Lung (tissue), 12 donors: Measurements from ENCODE around the gene SMCHD1. TPM values are rescaled to one million over a fixed set of nuclear protein-coding genes. Genes with fewer than 3 reads are reported as not detected.

Source experiments
- ATAC-seq: fragments of 200-7000 bp; cut with Tn5 transposase; one replicate; pipeline ENCODE4 v1.9.1; 2020; ENCODE audit warnings: moderate number of reproducible peaks; ENCODE audit not compliant: insufficient read depth, low FRiP score
- DNase-seq, 3 donors: peaks; one replicate each; pipeline ENCODE4 v3.0.0-alpha.2; 2013 to 2017
- H3K27ac ChIP-seq, 2 donors: one replicate each; pipeline ENCODE4 v1.5.1; 2013; ENCODE audit warnings: mild to moderate bottlenecking in 2 of 2, moderate library complexity in 2 of 2, control low read depth in 1 of 2, inconsistent platforms in 1 of 2, low read depth in 1 of 2, low read length in 1 of 2
- H3K27me3 ChIP-seq, 3 donors: one replicate each; pipeline ENCODE4 v1.5.1; 2013; ENCODE audit warnings: low read length in 2 of 3; ENCODE audit not compliant: control insufficient read depth in 3 of 3, insufficient read depth in 3 of 3
- H3K36me3 ChIP-seq, 4 donors: one replicate each; pipeline ENCODE4 v1.5.1; 2013; ENCODE audit warnings: low read length in 4 of 4, mild to moderate bottlenecking in 1 of 4, moderate library complexity in 1 of 4; ENCODE audit not compliant: control insufficient read depth in 4 of 4, insufficient read depth in 4 of 4
- H3K4me1 ChIP-seq, 5 donors: one replicate each; pipeline ENCODE4 v1.5.1; 2013; ENCODE audit warnings: low read length in 5 of 5, mild to moderate bottlenecking in 2 of 5, moderate library complexity in 1 of 5; ENCODE audit not compliant: control insufficient read depth in 5 of 5, insufficient read depth in 5 of 5
- H3K4me3 ChIP-seq: one replicate; pipeline ENCODE4 v1.5.1; 2013; ENCODE audit warnings: mild to moderate bottlenecking, control low read depth, moderate library complexity
- H3K9ac ChIP-seq, 2 donors: one replicate each; pipeline ENCODE4 v1.5.1; 2013; ENCODE audit warnings: low read length in 2 of 2, control low read depth in 1 of 2; ENCODE audit not compliant: insufficient read depth in 1 of 2
- H3K9me3 ChIP-seq, 4 donors: one replicate each; pipeline ENCODE4 v1.5.1; 2013; ENCODE audit warnings: low read length in 3 of 4, mild to moderate bottlenecking in 1 of 4, moderate library complexity in 1 of 4; ENCODE audit not compliant: control insufficient read depth in 4 of 4, insufficient read depth in 3 of 4
- CTCF ChIP-seq: IDR thresholded peaks from 2 replicates; pipeline ENCODE4 v1.5.1; 2012; ENCODE audit warnings: mild to moderate bottlenecking; ENCODE audit errors: control extremely low read depth, extremely low read depth
- WGBS, 2 donors: extraction: QIAGEN DNeasy Blood & Tissue Kit; methylation state at CpG; one replicate each; pipeline ENCODE4 v1.1.7; 2013; 5-methylcytosine and 5-hydroxymethylcytosine counted together
- polyA plus RNA-seq, 2 donors: library from polyadenylated mRNA; stranded (reverse); fragments of 200-250 nt; gene quantifications; one replicate each; pipeline ENCODE4 v1.2.1, GENCODE V29; 2013
- total RNA-seq, 2 donors: library from RNA; depleted of rRNA in 1 of 2; stranded (reverse); fragments of >200 nt in 1 of 2; gene quantifications; one replicate each; pipeline ENCODE4 v1.2.1, GENCODE V29; 2014 to 2021
- donor health status: control.
- donor health status: control.
- donor health status: Bipolar disorder and iron deficiency.
- donor health status: healthy.
- donor health status: DM: yes; HTN: yes; CAD: no.

The SMCHD1 gene
- total and polyA plus RNA-seq, 4 donors = 7.3 to 179 (median 31.4) TPM

- 49 to 50% methylated on average over 9 of the region's 9 CpGs for WGBS, 2 donors
Observed at GRCh38 chr18:2636126-2636631, 19.3 kb upstream of the SMCHD1 start.

GRCh38 chr18:2641638-2642037 lies 13.9 kb upstream of the SMCHD1 start:
- DNase-seq = peak in 2 of 3 donors; percentile 37 to 54
- H3K4me3 ChIP-seq = no peak overlapping the region
- H3K27me3 ChIP-seq = no peaks in the 10 kb centered on the region
- peak overlapping the region in 1 of 2 donors; percentile 53 for H3K27ac ChIP-seq
- no peak for ATAC-seq
- no peaks in the 10 kb centered on the region for H3K9me3 ChIP-seq
- peaks cover 0 to 2% (median 0%) of the 10 kb centered on the region in 5 donors for H3K4me1 ChIP-seq
- H3K9ac ChIP-seq = no peak overlapping the region
- H3K36me3 ChIP-seq = no peaks in the 10 kb centered on the region
- 4 to 9% methylated on average over 2 of the region's 2 CpGs for WGBS, 2 donors
- TF ChIP-seq CTCF = no peak

More at GRCh38 chr18:2636126-2636631, 19.3 kb upstream of the SMCHD1 start:
- ATAC-seq (no peak), DNase-seq (peak in 2 of 3 donors; percentile 53 to 63)
- no peak overlapping the region for H3K9ac ChIP-seq
- H3K4me3 ChIP-seq = no peak overlapping the region
- peaks cover 0 to 6% (median 3%) of the 10 kb centered on the region in 5 donors for H3K4me1 ChIP-seq
- peak overlapping the region; percentile 71 to 88 for H3K27ac ChIP-seq
- H3K27me3 ChIP-seq = no peaks in the 10 kb centered on the region
- TF ChIP-seq CTCF = no peak
- no peaks in the 10 kb centered on the region for H3K9me3 ChIP-seq
- no peaks in the 10 kb centered on the region for H3K36me3 ChIP-seq

GRCh38 chr18:2642771-2643170 lies 12.8 kb upstream of the SMCHD1 start:
- Histone ChIP-seq H3K4me3 (no peak overlapping the region), H3K9me3 (no peaks in the 10 kb centered on the region), H3K36me3 (no peaks in the 10 kb centered on the region), H3K4me1 (no peaks in the 10 kb centered on the region), H3K9ac (no peak overlapping the region), H3K27me3 (no peaks in the 10 kb centered on the region), H3K27ac (no peak overlapping the region)
- no peak for TF ChIP-seq CTCF
- DNase-seq = no peak
- WGBS, 2 donors = 56 to 59% methylated on average over 1 of the region's 1 CpG
- no peak for ATAC-seq

GRCh38 chr18:2644535-2644934 lies 11.0 kb upstream of the SMCHD1 start:
- ATAC-seq = no peak
- H3K27me3 ChIP-seq = no peaks in the 10 kb centered on the region

More at GRCh38 chr18:2644535-2644934, 11.0 kb upstream of the SMCHD1 start:
- TF ChIP-seq CTCF = no peak
- Histone ChIP-seq H3K9ac (no peak overlapping the region), H3K4me3 (no peak overlapping the region), H3K4me1 (no peaks in the 10 kb centered on the region), H3K27ac (no peak overlapping the region), H3K36me3 (no peaks in the 10 kb centered on the region), H3K9me3 (no peaks in the 10 kb centered on the region)
- no peak for DNase-seq
- 79 to 84% methylated on average over 1 of the region's 1 CpG for WGBS, 2 donors
